Panc1 (cell line): ENCODE measurements around the gene HOXC9. TPM values are rescaled to one million over a fixed set of nuclear protein-coding genes. Genes with fewer than 3 reads are reported as not detected.
A peak's percentile ranks its signal among the peaks of the same experiment; 100 is the strongest.

Experiments
- ATAC-seq: fragments of 200-7000 bp; cut with Tn5 transposase; 2 replicates; pipeline ENCODE4 v1.9.1; 2020; ENCODE audit warnings: mild to moderate bottlenecking, moderate library complexity
- BruUV-seq: library from RNA; stranded (reverse); fragments of 400-500 nt; replicated peaks from 2 replicates; lab custom pipeline; 2021; lab: Mats Ljungman, UMichigan
- CTCF ChIA-PET: fragments of 300-600 bp; sonication (Branson Sonifier 250); formaldehyde crosslinking; loops from one replicate; lab custom pipeline; 2022; ENCODE audit warnings: antibody characterized with exemption; lab: Charles Lee
- POLR2A ChIA-PET: fragments of 300-600 bp; sonication (Branson Sonifier 250); formaldehyde crosslinking; loops from one replicate; lab custom pipeline; 2022; ENCODE audit warnings: antibody characterized with exemption; lab: Charles Lee
- DNase-seq: peaks from one replicate; pipeline ENCODE4 v3.0.0-alpha.2; 2010; ENCODE audit warnings: low read depth, low spot score
- H3K27ac ChIP-seq: 2 replicates; pipeline ENCODE4 v1.5.1; 2011; ENCODE audit warnings: mild to moderate bottlenecking, low read length, inconsistent platforms
- H3K27me3 ChIP-seq: fragments of 200-500 bp; sonication (Bioruptor generic); 2 replicates; pipeline ENCODE4 v1.6.0; 2014; ENCODE audit warnings: low read length, inconsistent platforms; ENCODE audit not compliant: control insufficient read depth, insufficient read depth
- H3K36me3 ChIP-seq: fragments of 200-500 bp; sonication (Bioruptor generic); 2 replicates; pipeline ENCODE4 v1.5.1; 2014; ENCODE audit warnings: inconsistent platforms, mild to moderate bottlenecking, low read length, moderate library complexity; ENCODE audit not compliant: control insufficient read depth, insufficient read depth
- H3K4me1 ChIP-seq: 2 replicates; pipeline ENCODE4 v1.5.1; 2011; ENCODE audit warnings: inconsistent platforms, mild to moderate bottlenecking, low read length, moderate library complexity; ENCODE audit not compliant: control insufficient read depth, insufficient read depth
- H3K4me3 ChIP-seq, 2 experiments: 2 replicates each; pipeline ENCODE4 v1.5.1; 2011 to 2012; ENCODE audit warnings: low read depth in 2 of 2, low read length in 2 of 2, mild to moderate bottlenecking in 2 of 2, inconsistent platforms in 1 of 2, moderate library complexity in 1 of 2
- H3K9me3 ChIP-seq: fragments of 200-500 bp; sonication (Bioruptor generic); 2 replicates; pipeline ENCODE4 v1.5.1; 2014; ENCODE audit warnings: low read depth, mild to moderate bottlenecking, inconsistent platforms, low read length, moderate library complexity; ENCODE audit not compliant: control insufficient read depth, insufficient read depth
- POLR2AphosphoS5 ChIP-seq: IDR thresholded peaks from 2 replicates; pipeline ENCODE4 v1.6.1; 2012; ENCODE audit warnings: mild to moderate bottlenecking, low read depth, low read length, moderate library complexity
- SIN3A ChIP-seq: IDR thresholded peaks from 2 replicates; pipeline ENCODE4 v1.6.1; 2012; ENCODE audit warnings: low read depth, mild to moderate bottlenecking, low read length, moderate library complexity, borderline replicate concordance; ENCODE audit not compliant: insufficient read depth
- TCF7L2 ChIP-seq: IDR thresholded peaks from 2 replicates; pipeline ENCODE4 v1.6.1; 2011; ENCODE audit warnings: mild to moderate bottlenecking, low read depth, low read length, inconsistent platforms
- in situ Hi-C: cut with HindIII; loops from 2 replicates; pipeline ENCODE4 v1.10.0; 2016; ENCODE audit warnings: low sequenced_read_pairs, low pct_unique_long_range_greater_than_20kb
- intact Hi-C: fragments of 100-400 bp; cut with micrococcal nuclease; formaldehyde crosslinking; loops from one replicate; pipeline ENCODE4 v1.10.0; 2022; ENCODE audit not compliant: unreplicated experiment
- total RNA-seq: library from RNA; stranded (reverse); gene quantifications from one replicate; pipeline ENCODE4 v1.2.1, GENCODE V29; 2021; ENCODE audit not compliant: unreplicated experiment
- TF ChIP-seq, protein P1 (sequence below), 2 experiments: IDR thresholded peaks; 2 replicates each; pipeline ENCODE4 v1.6.1; 2011 to 2012; ENCODE audit warnings: low read depth in 2 of 2, control low read depth in 1 of 2, low read length in 1 of 2, mild to moderate bottlenecking in 1 of 2, moderate library complexity in 1 of 2; ENCODE audit not compliant: insufficient read depth in 1 of 2
- TF ChIP-seq, protein P2 (sequence below): fragments of 450-650 bp; IDR thresholded peaks from 2 replicates; pipeline ENCODE4 v1.5.1; 2017; ENCODE audit warnings: mild to moderate bottlenecking

Gene HOXC9
- total RNA-seq, 1 experiment from 2014 or later = 37.2 TPM

DNA sequence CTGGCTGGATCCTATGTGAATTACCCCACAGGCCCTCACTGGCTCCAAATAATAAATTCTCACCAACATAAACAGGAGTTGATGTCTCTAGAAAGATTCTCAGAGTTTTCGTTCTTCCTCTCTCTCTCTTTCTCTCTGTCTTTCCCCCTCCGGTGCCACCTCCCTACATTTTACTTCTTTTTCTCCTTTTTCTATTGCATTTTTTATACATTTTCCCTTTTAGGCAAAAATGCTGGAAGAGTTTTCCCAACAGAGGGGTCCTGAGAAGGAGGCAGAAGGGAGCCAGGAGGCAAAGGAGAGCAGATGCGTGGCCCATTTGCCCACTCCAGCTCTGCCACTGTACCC, 27.5 kb downstream of the HOXC9 start:
- POLR2A ChIA-PET = interaction anchor here (0.5 to 0.9 kb wide), 4 partner anchors 54 to 337 kb away, joined by 3 to 4 read pairs (median 3); no protein-coding TSS in a partner anchor
- CTCF ChIA-PET = interaction anchor here (0.6 to 1.8 kb wide), 5 partner anchors 16 to 174 kb away, joined by 3 to 6 read pairs (median 4); no protein-coding TSS in a partner anchor

DNA sequence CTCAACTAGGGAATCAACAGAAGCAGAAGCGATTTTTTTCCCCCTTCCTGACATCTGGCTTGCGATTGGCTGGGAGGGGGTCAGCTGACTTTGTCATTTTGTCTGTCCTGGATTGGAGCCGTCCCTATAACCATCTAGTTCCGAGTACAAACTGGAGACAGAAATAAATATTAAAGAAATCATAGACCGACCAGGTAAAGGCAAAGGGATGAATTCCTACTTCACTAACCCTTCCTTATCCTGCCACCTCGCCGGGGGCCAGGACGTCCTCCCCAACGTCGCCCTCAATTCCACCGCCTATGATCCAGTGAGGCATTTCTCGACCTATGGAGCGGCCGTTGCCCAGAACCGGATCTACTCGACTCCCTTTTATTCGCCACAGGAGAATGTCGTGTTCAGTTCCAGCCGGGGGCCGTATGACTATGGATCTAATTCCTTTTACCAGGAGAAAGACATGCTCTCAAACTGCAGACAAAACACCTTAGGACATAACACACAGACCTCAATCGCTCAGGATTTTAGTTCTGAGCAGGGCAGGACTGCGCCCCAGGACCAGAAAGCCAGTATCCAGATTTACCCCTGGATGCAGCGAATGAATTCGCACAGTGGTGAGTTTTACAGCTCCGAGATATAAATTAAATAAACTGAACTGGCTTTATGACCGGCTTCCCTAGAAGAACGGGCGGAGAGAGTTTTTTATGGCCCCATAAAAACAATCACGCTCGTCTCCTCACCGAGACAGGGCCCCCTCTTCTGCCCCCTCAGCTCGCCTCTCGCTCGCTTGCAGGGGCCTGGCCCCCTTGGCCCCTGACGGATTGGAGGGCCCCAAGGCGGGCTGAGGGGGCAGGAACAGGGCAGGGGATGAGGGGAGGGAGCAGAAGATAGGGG, 28.6 kb downstream of the HOXC9 start, which contains the start of gene HOXC6:
Gene HOXC6 (plus strand): TSS at position 127 of the 888 bp plus-strand sequence. CDS start 82 bp downstream, at position 209.
- intact Hi-C loops = no loop called here
- Histone ChIP-seq H3K4me3 (peak within 1 kb of the TSS; percentile 35 to 39), H3K9me3 (no peaks in the 10 kb centered on the region), H3K4me1 (peaks cover 98% of the 10 kb centered on the region), H3K36me3 (peaks cover 4% of the 10 kb centered on the region; the same call in 1 of the 2 replicates), H3K27ac (peak within 1 kb of the TSS; percentile 95), H3K27me3 (no peaks in the 10 kb centered on the region)
- no peak for DNase-seq
- POLR2A ChIA-PET = interaction anchor here (0.6 to 0.7 kb wide), 2 partner anchors 11 to 183 kb away, joined by 3 read pairs; no protein-coding TSS in a partner anchor
- ATAC-seq = peak; percentile 10
- TF ChIP-seq TCF7L2 (peak; percentile 34; the same call in 1 of the 2 replicates), SIN3A (no peak)
- in situ Hi-C loops = no loop called here
- CTCF ChIA-PET = interaction anchor here (0.5 to 1.6 kb wide), 4 partner anchors 8 to 279 kb away, joined by 3 to 6 read pairs (median 4); no protein-coding TSS in a partner anchor
- BruUV-seq = no TSS peak

More for the DNA sequence above, 27.5 kb downstream of the HOXC9 start:
- Histone ChIP-seq H3K4me3 (0 out of 4 replicates have a peak overlapping the region, but pooled peaks of 1 of the 2 experiments have one; percentile 3), H3K27me3 (no peaks in the 10 kb centered on the region), H3K9me3 (no peaks in the 10 kb centered on the region), H3K36me3 (peaks cover 4% of the 10 kb centered on the region; the same call in 1 of the 2 replicates), H3K27ac (peak overlapping the region; percentile 95), H3K4me1 (peaks cover 98% of the 10 kb centered on the region)
- intact Hi-C loops (no loop called here), in situ Hi-C loops (no loop called here)
- TF ChIP-seq SIN3A (no peak), TCF7L2 (no peak), POLR2AphosphoS5 (no peak)
- TF ChIP-seq, protein P1, sequence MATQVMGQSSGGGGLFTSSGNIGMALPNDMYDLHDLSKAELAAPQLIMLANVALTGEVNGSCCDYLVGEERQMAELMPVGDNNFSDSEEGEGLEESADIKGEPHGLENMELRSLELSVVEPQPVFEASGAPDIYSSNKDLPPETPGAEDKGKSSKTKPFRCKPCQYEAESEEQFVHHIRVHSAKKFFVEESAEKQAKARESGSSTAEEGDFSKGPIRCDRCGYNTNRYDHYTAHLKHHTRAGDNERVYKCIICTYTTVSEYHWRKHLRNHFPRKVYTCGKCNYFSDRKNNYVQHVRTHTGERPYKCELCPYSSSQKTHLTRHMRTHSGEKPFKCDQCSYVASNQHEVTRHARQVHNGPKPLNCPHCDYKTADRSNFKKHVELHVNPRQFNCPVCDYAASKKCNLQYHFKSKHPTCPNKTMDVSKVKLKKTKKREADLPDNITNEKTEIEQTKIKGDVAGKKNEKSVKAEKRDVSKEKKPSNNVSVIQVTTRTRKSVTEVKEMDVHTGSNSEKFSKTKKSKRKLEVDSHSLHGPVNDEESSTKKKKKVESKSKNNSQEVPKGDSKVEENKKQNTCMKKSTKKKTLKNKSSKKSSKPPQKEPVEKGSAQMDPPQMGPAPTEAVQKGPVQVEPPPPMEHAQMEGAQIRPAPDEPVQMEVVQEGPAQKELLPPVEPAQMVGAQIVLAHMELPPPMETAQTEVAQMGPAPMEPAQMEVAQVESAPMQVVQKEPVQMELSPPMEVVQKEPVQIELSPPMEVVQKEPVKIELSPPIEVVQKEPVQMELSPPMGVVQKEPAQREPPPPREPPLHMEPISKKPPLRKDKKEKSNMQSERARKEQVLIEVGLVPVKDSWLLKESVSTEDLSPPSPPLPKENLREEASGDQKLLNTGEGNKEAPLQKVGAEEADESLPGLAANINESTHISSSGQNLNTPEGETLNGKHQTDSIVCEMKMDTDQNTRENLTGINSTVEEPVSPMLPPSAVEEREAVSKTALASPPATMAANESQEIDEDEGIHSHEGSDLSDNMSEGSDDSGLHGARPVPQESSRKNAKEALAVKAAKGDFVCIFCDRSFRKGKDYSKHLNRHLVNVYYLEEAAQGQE (IDR thresholded peaks at IDR 0.05; ENCODE audit: insufficient read depth in 1 of 2, low read depth in 2 of 2, low read length in 1 of 2) = no peak
- TF ChIP-seq, protein P2, sequence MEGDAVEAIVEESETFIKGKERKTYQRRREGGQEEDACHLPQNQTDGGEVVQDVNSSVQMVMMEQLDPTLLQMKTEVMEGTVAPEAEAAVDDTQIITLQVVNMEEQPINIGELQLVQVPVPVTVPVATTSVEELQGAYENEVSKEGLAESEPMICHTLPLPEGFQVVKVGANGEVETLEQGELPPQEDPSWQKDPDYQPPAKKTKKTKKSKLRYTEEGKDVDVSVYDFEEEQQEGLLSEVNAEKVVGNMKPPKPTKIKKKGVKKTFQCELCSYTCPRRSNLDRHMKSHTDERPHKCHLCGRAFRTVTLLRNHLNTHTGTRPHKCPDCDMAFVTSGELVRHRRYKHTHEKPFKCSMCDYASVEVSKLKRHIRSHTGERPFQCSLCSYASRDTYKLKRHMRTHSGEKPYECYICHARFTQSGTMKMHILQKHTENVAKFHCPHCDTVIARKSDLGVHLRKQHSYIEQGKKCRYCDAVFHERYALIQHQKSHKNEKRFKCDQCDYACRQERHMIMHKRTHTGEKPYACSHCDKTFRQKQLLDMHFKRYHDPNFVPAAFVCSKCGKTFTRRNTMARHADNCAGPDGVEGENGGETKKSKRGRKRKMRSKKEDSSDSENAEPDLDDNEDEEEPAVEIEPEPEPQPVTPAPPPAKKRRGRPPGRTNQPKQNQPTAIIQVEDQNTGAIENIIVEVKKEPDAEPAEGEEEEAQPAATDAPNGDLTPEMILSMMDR = no peak
- BruUV-seq = no TSS peak
- ATAC-seq (no peak), DNase-seq (no peak)
